Astrocyte of the spinal cord (primary cell): ENCODE measurements around the gene PRLHR.

Source experiments
- DNase-seq: peaks from one replicate; pipeline ENCODE4 v3.0.0; 2011; ENCODE audit warnings: low read depth, low spot score
- H3K4me3 ChIP-seq: 2 replicates; pipeline ENCODE4 v1.5.1; 2011; ENCODE audit warnings: low read depth, mild to moderate bottlenecking, low read length, moderate library complexity
- in situ Hi-C: cut with HindIII; loops from 2 replicates; pipeline ENCODE4 v1.10.0; 2017; ENCODE audit warnings: low sequenced_read_pairs
- TF ChIP-seq, protein P1 (sequence below): IDR thresholded peaks from 2 replicates; pipeline ENCODE4 v1.5.1; 2012; ENCODE audit warnings: low read depth, mild to moderate bottlenecking, low read length, inconsistent platforms

The PRLHR gene

DNA sequence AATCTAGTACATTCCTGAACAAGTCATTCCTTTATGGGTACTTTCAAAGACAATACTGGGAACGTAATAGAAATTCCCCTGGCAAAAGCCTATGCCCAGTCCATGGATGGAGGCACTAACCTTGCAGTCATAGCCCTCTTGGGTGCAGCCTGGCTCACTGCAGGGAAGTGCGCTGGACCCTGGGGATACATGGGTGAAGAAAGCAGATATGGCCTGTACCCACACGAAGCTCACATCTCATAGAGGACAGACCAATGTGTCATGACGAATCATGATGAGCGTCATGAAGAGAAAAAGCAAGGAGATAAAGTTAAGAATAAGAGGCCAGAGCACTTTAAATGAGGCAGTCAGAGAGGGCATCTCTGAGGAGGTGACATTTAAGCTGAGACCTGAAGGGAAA is 11.8 kb downstream of the PRLHR start:
- in situ Hi-C loops: no loop called here
- DNase-seq: no peak
- no peak overlapping the region for H3K4me3 ChIP-seq
- TF ChIP-seq, protein P1, sequence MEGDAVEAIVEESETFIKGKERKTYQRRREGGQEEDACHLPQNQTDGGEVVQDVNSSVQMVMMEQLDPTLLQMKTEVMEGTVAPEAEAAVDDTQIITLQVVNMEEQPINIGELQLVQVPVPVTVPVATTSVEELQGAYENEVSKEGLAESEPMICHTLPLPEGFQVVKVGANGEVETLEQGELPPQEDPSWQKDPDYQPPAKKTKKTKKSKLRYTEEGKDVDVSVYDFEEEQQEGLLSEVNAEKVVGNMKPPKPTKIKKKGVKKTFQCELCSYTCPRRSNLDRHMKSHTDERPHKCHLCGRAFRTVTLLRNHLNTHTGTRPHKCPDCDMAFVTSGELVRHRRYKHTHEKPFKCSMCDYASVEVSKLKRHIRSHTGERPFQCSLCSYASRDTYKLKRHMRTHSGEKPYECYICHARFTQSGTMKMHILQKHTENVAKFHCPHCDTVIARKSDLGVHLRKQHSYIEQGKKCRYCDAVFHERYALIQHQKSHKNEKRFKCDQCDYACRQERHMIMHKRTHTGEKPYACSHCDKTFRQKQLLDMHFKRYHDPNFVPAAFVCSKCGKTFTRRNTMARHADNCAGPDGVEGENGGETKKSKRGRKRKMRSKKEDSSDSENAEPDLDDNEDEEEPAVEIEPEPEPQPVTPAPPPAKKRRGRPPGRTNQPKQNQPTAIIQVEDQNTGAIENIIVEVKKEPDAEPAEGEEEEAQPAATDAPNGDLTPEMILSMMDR: no peak

DNA sequence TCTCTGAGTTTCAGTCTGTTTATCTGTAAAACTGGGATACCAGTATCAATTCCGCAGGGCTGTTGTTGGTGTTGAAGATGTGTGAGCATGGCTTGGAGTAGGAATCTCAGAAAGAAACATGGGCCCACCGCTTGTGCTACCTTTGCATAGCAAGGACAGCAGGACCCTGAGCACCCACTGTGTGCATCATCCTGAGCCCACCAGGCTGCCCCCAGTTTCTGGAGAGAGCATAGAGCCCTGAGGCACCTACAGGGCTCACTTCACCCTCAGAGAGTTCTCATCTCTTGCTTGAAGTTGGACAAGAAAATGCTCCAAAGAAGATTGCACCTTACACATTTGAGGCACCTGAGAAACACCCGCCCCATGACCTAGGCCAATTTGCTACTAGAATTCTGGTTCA is 12.9 kb downstream of the PRLHR start:
- in situ Hi-C loops: no loop called here
- no peak overlapping the region for H3K4me3 ChIP-seq
- TF ChIP-seq, protein P1: no peak
- no peak for DNase-seq

DNA sequence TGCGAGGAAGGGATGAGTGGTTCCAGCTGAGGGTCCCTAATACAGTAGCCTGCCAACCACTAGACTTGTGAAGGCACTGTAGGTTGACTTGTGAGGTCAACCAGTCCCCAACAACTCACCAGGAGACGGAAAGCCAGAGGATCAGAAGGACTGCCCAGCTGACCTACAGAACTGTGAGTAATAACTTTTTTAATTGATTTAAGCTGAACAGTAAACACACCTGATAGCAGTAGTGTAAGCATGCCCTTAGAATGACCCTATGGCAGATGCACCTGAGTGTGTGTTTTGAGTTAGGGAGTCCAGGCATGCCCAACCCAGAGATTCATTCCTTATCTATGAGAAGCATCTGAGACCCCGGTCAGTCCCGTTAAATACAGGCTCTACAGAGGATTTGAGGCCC is 14.1 kb downstream of the PRLHR start:
- no peak overlapping the region for H3K4me3 ChIP-seq
- no peak for DNase-seq
- in situ Hi-C loops: no loop called here
- TF ChIP-seq, protein P1: no peak

DNA sequence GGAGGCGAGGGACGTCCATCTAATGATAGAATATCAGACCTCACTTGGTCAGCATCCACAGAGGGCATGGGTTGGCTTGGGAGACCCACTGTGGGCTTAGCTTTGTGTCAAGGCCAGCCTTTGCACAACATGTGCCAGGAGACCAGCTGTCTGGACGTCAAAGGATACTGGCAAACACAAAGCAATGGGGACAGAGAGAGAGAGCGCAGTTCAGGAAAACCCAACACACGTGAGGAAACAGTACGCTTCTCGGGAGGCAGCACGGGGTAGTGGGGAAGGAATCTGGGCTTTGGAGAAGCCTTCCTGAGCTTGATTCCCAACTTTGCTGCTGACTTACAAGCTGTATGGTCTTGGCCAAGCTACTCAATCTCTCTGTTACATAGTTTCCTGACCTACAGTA is 14.7 kb downstream of the PRLHR start:
- in situ Hi-C loops: no loop called here
- no peak for DNase-seq
- H3K4me3 ChIP-seq: no peak overlapping the region
- TF ChIP-seq, protein P1: no peak

DNA sequence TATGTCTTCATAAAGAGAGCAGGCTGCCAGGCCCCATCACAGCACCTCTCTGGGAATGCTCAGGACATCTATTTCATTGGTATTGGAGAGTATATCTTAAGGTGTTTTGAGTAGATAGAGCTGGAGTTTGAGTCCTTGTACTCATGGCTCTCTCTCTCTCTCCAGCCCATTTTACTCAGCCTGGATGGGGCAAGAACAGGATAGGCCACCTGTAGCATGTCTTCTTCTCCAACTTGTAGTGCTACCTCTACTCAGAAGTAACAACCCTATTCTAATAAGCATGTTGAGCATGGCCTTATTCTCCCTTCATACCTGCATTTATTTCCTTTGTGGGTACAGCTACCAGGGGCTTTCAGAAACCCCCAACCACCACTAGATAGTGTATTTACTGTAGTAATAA is 21.9 kb downstream of the PRLHR start:
- DNase-seq: no peak
- TF ChIP-seq, protein P1: no peak
- no peak overlapping the region for H3K4me3 ChIP-seq
- in situ Hi-C loops: no loop called here

DNA sequence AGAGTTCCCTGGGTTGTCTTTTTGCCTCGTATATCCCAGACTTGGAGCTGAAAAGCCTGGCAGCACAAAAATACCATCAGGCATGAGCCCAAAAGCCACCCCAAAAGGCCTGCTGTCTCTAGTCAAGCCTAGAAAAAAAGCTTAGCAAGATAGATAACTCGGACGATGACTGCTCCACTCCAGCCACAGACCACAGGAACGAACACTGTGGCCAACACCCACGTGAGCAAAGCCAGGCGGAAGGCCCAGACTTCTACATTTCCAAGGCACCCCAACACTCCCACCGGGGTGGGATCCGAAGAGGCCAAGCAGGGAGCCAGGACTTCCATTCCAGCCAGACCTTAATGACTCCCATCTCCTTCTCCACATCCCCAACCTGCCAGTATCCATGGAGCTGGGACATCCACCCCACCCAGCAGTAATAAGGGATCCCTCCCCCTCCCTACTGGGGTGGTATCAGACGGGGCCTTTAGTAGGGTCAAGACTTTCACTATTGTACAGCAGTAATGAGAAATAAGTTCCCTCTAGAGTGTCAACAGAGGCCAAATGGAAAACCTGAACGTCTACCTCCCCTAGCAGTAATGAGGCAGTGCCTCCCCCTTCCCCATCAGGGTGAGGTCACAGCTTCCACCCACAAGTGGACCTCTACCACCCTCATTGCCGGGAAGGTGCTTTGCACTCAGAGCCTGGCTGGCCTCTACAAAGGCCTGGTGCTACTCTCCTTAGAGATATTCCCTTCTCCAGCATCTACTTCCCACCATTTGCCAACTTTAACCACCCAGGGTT is 23.0 kb downstream of the PRLHR start:
- no peak overlapping the region for H3K4me3 ChIP-seq
- in situ Hi-C loops: no loop called here
- TF ChIP-seq, protein P1: no peak
- DNase-seq: no peak

DNA sequence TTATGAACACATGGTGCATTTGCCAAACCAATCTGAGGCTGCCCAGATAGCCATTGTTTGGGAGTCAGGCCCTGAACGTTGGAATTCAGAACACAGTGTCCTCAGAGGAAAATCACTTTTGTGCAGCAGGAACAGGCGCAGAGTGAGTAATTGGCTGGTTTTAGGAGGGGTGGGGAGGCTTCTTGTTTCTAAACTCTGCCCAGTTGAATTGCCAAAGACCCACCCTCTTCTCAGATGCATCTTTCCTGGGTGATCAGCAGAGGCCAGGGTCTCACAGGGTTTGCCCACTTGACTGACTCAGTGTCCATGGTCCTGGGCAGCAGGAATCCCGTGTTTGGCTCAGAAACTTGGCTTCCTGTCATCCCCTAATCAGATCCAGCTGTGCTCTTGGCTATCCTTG is 24.3 kb downstream of the PRLHR start:
- H3K4me3 ChIP-seq: no peak overlapping the region
- TF ChIP-seq, protein P1: no peak
- in situ Hi-C loops: no loop called here
- DNase-seq: peak; percentile 33
